Umbilical cord (tissue), 2 donors: ENCODE data around the gene CATSPERZ. TPM values are rescaled to one million over a fixed set of nuclear protein-coding genes. Genes with fewer than 3 reads are reported as not detected.

Experiments used
- DNase-seq: peaks from one replicate; pipeline ENCODE4 v3.0.0-alpha.2; 2015; ENCODE audit warnings: low spot score
- total RNA-seq: library from RNA; depleted of rRNA; stranded (reverse); fragments of >200 nt; gene quantifications from one replicate; pipeline ENCODE4 v1.2.3, GENCODE V29; 2014; ENCODE audit warnings: low replicate concordance; ENCODE audit not compliant: insufficient read depth

CATSPERZ gene
- total RNA-seq, 1 donor from 2014 or later: not detected

DNA sequence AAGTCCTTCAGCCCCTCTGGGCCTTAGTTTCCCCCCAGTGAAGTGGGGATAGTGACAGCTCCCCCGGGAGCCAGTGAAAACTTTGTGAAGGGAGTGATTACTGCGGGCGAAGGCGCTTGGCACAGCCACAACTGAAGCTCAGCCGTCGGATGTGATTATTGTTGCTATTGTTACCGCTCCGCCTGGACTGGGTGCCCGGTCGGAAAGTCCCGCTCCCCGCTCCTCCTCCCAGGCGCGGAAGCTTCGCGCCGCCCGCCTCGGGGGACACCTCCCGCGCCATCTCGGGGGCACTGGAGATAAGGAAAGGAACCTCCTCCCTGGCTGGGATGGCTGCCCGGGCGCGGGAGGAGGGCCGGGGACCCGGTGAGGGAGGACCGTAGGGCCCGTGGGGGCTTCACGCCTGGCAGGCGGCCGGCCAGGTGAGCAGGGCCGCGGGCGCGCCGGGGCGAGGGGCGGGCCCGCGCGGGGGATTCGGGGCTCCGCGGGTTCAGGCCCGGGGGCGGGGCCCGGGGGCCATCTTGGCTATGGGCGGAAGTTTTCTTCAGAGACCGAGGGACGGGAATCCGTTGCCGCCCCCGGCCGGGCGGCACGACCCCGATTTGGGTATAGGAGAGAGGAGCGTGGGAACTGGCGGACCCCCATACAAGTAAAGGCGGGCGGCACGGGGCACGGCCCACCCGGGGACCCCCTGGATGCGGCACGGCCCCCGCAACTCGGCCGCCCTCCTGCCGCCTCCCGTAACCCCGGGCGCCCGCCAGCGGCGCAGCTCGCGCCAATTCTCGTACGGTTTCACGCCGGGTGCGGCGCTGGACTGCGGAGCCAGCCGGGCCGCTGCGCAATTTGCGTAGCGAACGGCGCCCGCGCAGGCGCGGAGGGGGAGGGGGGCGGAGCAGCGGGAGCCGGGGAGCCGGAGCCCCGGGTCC, 14.9 kb upstream of the CATSPERZ start, which contains the start of gene GPR137:
GPR137 (plus strand) TSS at position 887 of the 923 bp plus-strand sequence. CDS start 677 bp downstream, outside the sequence.
- DNase-seq: peak; percentile 92

DNA sequence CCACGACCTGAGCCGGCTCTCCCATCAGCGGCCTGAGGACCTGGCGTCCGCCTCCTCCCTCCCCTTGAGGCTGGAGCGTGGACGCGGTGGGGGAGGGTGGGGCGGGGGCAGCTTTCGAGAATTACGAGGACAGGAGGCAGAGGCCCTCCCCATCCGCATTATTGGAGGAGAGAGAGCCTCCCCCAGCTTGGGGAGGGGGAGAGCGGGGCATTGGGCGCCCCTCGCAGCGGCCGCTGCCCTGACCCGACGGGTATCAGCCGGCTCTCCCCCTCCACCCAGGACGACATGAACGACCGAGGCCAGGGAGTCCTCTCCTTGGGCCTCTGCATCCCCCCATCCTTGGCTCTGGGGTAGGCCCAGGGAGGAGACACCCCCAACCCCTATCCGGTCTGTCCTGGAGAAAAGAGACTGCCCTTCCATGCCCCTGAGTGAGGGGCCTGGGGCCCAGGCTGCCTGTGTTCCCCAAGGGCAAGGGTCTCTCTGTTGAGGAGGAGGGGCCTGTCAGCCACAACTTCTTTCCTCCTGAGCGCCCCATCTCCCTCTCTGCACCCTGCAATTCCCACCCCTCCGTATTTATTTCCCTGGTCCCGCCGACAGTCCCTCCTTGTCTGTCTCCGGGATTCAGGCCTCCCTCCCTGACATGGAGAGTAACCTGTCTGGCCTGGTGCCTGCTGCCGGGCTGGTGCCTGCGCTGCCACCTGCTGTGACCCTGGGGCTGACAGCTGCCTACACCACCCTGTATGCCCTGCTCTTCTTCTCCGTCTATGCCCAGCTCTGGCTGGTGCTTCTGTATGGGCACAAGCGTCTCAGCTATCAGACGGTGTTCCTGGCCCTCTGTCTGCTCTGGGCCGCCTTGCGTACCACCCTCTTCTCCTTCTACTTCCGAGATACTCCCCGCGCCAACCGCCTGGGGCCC, 14.0 kb upstream of the CATSPERZ start:
- no peak for DNase-seq

DNA sequence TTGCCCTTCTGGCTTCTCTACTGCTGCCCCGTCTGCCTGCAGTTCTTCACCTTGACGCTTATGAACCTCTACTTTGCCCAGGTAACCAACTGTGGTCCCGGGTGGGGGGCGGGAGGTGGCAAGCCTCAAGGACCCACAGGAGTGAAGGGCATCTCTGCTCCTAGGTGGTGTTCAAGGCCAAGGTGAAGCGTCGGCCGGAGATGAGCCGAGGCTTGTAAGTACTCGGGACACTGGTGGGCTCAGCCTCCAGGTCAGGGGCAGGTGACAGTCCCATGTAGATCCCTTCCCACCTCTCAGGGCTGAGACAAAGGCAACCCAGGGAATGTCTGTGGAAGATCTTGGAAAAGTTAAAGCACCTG, 13.4 kb upstream of the CATSPERZ start:
- no peak for DNase-seq

DNA sequence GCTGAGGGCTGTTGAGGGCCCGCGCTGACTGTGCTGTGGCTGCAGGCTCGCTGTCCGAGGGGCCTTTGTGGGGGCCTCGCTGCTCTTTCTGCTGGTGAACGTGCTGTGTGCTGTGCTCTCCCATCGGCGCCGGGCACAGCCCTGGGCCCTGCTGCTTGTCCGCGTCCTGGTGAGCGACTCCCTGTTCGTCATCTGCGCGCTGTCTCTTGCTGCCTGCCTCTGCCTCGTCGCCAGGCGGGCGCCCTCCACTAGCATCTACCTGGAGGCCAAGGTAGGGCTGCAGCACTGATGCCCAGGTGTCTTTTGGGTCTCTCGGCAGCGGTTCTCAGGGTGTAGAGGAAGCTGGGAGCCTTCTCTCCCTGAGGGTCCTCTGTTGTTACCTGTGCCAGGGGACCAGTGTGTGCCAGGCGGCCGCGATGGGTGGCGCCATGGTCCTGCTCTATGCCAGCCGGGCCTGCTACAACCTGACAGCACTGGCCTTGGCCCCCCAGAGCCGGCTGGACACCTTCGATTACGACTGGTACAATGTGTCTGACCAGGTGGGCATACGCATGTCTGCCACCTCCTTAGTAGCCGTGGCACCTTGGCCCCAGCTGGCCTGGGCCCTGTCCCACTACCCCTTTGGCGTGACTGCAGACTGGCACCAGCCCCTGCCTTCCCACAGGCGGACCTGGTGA, 12.3 kb upstream of the CATSPERZ start:
- DNase-seq: no peak

DNA sequence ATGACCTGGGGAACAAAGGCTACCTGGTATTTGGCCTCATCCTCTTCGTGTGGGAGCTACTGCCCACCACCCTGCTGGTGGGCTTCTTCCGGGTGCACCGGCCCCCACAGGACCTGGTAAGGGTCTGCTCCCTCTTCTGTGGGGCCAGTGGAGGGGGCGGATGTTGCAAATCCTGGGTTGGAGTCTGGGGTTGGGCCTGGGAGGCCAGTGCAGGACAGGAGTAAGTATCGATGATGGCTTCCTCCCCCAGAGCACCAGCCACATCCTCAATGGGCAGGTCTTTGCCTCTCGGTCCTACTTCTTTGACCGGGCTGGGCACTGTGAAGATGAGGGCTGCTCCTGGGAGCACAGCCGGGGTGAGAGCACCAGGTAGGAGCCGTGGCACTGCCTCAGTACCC, 11.8 kb upstream of the CATSPERZ start:
- DNase-seq: no peak

DNA sequence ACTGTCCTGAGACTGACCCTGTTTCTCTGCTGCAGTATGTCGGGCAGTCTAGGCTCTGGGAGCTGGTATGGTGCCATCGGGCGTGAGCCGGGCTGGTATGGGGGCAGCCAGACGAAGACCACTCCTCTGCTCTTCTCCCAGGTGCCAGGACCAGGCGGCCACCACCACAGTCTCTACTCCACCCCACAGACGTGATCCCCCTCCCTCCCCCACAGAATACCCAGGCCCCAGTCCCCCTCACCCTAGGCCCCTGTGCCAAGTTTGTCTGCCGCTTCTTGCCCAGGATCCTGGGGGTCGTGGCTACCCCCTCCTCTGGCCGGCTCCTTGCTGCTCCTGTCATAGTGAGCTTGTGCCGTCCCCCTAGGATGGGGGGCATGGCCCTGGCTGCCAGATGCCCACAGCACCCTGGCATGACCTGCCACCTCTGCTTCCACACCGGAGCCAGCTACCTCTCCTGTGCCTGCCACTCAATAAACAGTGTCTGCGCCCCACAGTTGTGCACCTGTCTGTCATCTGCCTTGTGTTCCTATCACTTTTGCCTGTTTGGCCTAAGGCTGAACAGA, 11.1 kb upstream of the CATSPERZ start:
- no peak for DNase-seq

DNA sequence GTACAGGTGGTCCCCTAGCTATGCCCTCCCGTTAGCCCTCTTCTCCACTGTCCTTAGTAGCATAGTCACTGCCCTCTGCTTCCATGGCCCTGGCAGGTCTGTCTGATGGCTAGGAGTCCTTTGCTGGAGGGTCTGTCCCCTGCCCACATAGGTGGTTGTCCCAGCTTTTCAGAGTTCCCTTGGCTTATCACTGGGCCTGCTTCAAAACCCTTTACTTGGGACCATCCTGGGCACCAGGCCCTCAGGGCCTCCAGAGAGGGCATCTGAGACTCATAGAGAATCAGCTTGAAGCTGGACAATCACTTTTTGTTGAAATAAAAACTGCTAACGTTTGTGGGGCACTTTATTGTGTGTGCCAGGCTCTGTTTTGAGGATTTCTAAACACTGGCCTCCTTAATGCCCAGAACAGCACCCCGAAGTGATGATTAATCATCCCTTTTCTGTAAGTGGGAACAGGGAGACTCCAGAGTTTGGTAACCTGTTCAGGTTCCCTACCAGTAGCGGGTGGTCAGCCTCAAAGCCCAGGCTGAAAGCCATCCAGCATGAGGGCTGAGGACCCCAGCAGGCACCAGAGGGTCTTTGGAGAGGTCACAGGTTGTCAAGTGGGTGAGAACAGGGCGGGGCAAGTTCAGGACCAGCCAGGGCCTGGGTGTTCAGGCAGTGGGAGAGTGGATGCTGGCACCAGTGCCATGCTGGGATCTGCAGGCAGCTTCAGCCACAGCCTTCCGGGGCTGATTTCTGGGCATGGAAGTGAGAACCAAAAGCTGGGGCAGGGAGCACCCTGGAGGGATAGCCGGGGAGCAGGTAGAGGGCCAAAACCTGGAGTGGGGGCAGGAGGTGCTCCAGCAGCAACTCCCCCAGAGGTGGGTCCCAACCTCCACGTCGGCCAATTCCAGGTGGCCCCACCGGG, 9.6 kb upstream of the CATSPERZ start:
- DNase-seq: no peak

DNA sequence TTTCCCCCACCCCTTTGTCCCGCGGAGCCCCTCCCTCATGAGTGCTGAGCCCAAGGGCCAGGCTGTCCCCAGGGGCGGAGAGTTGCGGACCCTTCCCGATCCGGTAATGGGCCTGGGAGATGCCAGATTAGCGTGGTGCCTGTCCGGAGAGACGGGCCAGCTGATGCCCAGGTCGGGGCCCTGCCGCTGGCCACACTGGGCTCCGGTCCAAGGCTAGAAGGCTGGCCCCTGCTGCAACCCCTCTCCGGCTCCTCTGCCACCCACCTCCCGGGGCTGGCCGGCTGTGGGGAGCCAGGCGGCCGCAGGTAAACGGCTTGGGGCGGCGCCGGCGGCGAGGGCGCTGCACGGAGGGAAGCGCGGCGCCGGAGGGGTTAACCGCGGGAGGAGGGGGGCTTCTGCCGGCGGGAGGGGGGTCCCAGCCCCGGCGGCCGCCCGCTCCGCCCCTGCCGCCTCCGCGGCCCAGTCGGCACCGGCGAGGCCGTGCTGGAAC, 8.9 kb upstream of the CATSPERZ start, which contains the start of gene KCNK4:
KCNK4 (plus strand) TSS at position 41 of the 490 bp plus-strand sequence. CDS start 1,717 bp downstream, outside the sequence.
- no peak for DNase-seq

DNA sequence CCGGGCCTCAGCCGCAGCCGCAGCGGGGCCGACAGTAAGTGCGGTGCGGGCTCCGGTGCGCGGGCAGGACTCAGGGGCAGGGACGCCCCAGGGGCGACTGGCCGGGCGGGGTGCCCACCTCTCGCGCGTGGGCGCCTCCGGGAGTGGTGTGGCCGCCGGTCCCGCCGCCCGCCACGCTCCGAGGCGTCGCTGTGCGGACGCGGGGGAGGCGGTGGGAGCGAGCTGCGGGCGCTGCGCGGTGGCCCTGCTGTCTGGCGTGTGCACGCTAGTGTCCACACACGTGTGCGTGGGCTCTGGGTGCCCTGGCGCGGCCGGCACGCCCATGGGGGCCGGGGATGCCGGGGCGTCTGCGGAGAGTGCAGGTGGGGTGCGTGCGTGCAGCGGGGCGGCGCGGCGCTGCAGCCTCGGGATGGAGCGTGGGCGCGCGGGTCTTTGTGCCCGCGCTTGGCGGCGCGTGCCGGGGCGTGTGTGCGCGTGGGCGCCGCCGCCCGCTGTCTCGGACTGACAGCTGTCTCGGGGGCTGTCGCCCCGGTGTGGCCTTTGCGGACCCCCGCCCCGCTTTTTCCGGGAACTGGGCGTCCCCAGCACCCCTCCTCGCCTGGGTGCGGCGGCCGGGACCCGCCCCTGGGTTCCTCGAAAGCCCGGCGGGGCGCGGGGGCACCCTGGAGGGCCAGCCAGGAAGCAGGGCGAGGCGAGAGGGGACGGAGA, 8.3 kb upstream of the CATSPERZ start:
- no peak for DNase-seq

DNA sequence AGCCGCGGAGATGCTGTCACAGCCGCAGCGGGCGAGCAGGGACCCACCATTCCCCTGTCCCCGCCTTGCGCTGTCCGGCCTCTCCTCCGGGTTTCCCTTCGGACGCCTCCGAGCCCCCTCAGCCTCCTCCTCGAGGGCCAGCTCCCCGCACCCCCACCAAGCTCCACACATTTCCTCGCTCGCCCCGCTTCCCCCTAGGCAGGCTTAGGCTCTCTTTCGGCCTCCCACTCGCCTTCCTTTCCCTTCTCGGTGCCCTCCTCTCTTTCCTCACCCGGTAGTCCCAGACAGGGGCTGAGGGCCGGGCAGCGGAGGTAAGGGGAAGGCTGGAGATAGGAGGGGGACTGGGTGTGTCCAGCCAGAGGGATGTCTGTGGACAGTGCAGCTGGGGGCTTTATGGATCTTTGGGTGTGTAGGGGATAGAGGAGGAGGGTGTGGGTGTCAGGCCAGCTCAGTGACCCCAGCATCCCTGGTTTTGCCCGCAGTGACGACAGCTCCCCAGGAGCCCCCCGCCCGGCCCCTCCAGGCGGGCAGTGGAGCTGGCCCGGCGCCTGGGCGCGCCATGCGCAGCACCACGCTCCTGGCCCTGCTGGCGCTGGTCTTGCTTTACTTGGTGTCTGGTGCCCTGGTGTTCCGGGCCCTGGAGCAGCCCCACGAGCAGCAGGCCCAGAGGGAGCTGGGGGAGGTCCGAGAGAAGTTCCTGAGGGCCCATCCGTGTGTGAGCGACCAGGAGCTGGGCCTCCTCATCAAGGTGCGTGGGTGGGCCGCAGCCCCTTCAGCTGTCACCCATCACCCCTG, 7.5 kb upstream of the CATSPERZ start:
- no peak for DNase-seq

DNA sequence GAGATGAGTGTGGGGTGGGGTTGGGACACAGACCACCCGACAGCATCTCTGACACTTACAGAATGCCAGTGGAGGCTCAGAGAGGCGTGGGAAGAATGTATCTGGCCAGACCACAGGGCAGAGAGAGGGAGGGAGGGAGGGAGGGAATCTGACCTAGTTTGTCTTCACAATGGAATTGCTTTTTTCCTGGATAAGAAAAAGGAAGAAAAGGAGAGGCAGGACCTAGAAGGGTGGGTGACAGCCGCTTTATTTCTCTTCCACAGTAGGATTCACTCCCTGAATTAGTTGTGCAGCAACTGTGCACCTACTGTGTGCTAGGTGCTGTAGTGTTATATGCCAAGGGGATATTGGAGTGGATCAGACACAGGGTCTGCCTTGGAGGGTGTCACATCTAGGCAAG, 5.4 kb upstream of the CATSPERZ start:
- no peak for DNase-seq

DNA sequence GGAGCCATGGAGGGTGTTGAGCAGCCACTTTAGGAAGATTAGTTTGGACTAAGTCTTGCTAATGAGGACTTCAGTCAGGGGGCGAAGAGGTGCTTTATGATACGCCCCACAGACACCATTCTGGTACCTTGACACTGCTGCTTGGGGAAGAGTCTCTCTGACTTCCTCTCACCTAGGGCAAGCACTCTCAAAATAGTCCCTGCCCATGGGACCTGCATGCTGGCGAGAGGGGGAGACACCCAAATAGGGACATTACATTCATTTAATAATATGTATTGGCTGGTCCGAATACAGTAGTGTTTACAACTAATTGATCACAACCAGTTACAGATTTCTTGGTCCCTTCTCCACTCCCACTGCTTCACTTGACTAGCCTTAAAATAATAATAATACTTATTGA, 4.4 kb upstream of the CATSPERZ start:
- no peak for DNase-seq

DNA sequence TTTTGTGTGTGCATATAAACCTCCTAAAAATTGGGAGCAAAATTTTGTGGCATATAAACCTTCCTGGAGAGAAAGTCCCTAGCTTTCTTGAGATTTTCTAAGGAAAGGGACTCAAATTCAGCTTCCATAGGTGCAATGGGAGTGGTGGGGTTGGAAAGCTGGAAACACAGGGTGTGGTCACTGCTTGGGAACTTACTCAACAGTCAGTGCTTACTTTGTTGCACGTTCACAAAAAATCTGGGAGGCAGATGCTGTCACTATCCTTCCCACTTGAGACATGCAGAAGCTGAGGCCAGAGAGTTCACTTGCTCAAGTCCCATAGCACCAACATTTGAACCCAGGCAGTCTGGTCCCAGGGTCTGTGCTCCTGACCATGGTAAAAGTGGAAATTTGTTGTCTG, 3.9 kb upstream of the CATSPERZ start:
- DNase-seq: no peak

DNA sequence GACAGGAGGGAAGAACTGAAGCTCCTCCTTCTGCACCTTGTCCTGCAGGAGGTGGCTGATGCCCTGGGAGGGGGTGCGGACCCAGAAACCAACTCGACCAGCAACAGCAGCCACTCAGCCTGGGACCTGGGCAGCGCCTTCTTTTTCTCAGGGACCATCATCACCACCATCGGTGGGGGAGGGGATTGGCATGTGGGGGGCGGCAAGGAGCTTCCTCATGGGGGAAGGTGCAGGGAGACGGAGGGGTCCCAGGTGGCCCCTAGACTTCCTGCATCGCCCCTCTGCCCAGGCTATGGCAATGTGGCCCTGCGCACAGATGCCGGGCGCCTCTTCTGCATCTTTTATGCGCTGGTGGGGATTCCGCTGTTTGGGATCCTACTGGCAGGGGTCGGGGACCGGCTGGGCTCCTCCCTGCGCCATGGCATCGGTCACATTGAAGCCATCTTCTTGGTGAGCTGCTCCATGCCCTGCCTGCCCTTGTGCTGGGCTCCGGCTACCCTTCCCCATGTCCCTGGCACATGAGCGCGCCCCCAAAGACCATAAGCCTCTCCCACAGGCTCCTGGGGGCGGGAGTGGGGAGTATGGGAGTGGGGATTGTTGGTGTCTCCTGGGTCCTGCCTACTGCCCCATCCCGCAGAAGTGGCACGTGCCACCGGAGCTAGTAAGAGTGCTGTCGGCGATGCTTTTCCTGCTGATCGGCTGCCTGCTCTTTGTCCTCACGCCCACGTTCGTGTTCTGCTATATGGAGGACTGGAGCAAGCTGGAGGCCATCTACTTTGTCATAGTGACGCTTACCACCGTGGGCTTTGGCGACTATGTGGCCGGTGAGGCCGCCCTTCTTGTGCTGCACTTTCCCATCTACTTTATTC, 3.1 kb upstream of the CATSPERZ start:
- DNase-seq: no peak

DNA sequence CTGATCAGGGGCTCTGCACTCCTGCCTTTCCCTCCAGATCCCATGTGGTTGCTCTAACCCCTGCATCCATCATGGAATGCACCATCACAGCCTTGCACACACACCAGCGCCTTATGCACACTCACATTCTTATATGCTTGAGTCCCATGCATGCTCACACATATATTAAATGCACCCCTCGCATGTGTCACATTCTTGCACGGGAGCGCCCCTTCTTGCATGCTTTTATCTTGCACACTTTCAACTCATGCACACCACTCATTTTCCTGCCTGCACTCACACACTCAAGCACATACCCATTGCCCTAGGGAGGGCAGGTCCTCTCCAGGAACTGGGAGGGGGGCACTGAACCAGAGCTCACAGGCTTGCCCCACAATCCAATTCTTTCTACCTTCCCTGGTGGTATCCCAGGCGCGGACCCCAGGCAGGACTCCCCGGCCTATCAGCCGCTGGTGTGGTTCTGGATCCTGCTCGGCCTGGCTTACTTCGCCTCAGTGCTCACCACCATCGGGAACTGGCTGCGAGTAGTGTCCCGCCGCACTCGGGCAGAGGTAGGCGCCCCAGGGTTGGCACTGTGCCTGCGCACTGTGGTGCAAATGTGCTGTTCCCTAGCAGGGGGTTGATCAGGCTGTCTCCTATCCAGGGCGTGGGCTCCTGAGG, 2.3 kb upstream of the CATSPERZ start:
- no peak for DNase-seq

DNA sequence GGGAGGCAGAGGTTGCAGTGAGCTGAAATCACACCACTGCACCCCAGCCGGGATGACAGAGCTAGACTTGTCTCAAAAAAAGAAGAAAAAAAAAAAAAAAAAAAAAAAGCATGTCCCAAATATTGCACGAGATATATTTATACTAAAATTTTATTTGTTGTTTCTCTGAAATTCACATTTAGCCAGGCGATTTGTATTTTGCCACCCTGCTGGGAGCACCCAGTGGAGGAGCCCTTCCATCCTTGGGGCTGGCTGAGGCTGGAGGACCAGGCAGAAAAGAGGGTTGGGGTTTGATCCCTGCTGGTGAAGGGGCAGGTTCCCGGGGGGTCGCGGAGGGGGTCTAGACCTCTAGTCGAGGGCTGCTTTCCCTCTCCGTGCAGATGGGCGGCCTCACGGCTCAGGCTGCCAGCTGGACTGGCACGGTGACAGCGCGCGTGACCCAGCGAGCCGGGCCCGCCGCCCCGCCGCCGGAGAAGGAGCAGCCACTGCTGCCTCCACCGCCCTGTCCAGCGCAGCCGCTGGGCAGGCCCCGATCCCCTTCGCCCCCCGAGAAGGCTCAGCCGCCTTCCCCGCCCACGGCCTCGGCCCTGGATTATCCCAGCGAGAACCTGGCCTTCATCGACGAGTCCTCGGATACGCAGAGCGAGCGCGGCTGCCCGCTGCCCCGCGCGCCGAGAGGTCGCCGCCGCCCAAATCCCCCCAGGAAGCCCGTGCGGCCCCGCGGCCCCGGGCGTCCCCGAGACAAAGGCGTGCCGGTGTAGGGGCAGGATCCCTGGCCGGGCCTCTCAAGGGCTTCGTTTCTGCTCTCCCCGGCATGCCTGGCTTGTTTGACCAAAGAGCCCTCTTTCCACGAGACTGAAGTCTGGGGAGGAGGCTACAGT, 952 bp upstream of the CATSPERZ start:
- peak; percentile 49 for DNase-seq
